HG03342 (cell line): ENCODE results near the gene PARP8.

Source experiments
- ATAC-seq: cut with Tn5 transposase; IDR thresholded peaks from one replicate; pipeline ENCODE4 v1.9.1; 2021; ENCODE audit warnings: mild to moderate bottlenecking, moderate library complexity; ENCODE audit not compliant: unreplicated experiment

PARP8 gene

DNA sequence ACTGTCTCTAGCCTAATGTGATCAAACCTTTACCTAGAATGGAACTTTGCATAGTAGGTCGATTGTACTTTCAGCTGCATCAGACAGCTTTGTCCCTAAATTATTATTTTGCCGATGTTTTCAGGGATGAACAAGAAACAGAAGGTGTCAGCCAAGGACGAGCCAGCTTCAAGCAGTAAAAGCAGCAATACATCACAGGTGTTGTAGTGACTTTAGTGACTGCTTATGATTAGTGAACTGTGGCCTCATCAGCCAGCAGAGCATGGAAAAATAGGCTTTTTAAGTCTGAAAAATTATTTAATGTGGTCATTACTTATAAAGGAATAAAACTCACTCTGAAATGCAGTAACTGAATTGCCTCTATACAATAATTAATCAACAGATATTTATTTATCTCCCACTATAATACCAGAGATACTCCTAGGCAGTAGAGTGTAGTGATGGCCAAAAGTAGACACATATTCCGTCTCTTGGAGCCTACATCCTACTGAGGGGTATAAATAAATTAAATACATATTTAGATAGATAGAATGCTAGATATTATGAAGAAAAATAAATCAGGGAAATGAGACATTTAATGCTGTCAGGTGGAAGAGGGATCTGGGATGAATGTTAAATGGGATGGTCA is 166.3 kb downstream of the PARP8 start:
- no peak for ATAC-seq

GRCh38 chr5:50836356-50836755 is 169.9 kb downstream of the PARP8 start:
- ATAC-seq = no peak

- no peak for ATAC-seq
Measured at GRCh38 chr5:50839472-50839871, 173.0 kb downstream of the PARP8 start.

DNA sequence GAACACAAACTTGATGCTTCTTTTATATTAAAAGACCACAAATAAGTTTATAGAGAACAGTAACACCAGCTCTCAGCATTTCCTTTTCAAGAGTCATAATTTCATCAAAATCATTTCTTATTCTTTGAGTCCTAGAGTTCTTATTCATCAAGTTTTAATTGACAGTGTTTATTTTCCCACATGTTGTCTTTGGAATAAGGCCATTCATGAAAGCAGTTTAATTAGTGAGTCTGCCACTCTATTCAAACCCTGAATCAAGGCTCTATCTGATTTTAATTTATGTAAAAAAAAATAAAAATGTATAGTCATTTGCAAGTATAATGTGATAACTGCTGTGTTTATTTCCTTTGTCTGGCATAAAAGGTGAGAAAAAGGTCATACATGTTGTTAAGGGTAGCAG is 176.7 kb downstream of the PARP8 start:
- ATAC-seq = no peak

DNA sequence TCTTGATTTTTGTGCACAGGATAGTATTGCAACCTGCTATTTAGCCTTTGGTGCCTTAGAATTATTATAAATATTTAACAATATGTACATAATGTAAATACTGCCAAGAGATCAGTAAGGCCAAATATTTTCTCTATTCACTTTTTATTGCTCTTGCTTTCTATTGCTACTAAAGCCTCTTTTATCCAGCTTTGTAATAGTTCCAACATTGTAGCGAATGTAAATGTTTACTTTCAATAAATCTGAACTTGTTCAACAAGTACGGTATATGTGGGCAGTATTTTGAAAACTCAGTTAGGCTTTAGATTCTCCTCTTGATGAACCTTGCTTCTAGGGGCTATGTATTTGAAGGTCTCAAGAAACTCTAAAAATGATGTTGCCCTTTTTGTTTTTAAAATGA is 179.8 kb downstream of the PARP8 start:
- no peak for ATAC-seq

GRCh38 chr5:50849554-50849953 is 183.1 kb downstream of the PARP8 start:
- ATAC-seq = no peak

- ATAC-seq = peak; percentile 67
Measured at GRCh38 chr5:50853151-50853550, 186.7 kb downstream of the PARP8 start.

GRCh38 chr5:50854082-50854481 is 187.6 kb downstream of the PARP8 start:
- no peak for ATAC-seq

DNA sequence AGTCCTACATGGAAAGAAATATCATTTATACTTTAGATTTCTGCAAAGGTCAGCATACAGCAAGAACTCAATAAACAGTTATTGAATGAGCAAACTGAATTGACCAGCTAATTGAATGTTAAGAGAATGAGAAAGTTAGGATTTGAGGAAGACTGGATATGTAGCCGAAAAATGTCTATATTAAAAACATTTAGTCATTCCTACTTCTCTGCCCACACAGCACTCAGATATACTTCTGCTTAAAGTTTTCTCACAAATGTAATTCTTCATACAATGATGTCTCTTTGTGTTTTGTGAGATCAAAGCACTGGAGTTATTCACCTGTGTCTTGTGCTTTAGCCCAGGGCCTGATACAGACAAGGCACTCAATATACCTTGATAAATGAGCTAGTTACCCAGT is 188.6 kb downstream of the PARP8 start:
- no peak for ATAC-seq

GRCh38 chr5:50856401-50857119 is 190.1 kb downstream of the PARP8 start:
- peak; percentile 71 for ATAC-seq

- no peak for ATAC-seq
Measured at GRCh38 chr5:50863534-50864170, 197.2 kb downstream of the PARP8 start.

DNA sequence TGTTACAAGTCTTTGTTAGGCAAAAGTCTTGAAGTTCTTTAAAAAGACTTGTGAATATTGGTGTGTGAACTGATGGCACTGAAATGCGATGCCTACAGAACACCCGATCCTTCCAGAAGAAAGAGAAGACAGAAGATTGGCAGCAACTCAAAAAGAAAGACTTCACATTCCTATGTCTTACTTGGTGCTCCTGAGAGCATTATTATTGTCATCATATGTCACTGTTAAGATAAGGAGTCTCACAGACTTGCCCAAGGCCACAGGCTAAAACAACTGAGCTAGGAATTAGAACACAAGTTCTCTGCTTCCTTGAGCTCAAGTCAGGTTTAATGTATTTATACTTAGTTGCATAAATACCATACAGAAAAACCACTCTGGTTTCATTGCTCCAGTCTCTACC is 198.0 kb downstream of the PARP8 start:
- no peak for ATAC-seq

DNA sequence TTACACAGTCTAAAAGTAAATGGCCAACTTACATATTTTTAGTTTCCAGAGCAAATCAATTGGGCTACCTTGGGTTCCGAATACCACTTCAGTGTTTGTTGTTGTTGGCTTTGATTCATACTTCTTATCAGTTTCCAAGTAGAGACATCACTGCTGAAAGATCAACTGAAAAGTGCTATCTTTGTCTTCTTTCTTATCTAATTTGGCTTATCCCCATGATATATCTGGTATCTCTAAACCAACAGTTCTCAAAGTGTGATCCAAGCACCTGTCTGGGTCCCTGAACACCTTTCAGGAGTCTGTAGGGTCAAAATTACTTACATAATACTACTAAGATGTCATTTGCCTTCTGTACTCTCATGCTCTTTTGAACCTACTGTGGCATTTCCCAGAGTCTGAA is 200.0 kb downstream of the PARP8 start:
- no peak for ATAC-seq

DNA sequence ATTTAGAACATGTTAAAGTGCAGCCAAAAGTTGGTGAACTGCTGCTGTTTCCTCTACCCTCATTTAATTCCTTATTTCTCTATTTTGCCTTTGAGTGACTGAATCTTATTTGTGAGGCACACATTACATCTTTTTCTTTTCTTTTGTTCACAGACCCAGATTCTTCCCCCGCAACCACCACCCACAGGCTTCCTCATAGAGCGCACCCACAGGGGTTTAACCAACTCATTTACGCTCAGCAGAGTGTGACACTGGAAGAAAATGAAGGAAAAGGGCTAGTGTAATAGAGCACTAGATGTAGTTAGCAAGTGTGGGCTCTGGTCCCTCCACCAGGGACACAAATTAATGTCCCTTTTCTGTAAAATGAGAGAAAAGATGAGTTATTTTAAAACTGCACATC is 200.7 kb downstream of the PARP8 start:
- no peak for ATAC-seq

- no peak for ATAC-seq
Measured at GRCh38 chr5:50873595-50874277, 207.3 kb downstream of the PARP8 start.

DNA sequence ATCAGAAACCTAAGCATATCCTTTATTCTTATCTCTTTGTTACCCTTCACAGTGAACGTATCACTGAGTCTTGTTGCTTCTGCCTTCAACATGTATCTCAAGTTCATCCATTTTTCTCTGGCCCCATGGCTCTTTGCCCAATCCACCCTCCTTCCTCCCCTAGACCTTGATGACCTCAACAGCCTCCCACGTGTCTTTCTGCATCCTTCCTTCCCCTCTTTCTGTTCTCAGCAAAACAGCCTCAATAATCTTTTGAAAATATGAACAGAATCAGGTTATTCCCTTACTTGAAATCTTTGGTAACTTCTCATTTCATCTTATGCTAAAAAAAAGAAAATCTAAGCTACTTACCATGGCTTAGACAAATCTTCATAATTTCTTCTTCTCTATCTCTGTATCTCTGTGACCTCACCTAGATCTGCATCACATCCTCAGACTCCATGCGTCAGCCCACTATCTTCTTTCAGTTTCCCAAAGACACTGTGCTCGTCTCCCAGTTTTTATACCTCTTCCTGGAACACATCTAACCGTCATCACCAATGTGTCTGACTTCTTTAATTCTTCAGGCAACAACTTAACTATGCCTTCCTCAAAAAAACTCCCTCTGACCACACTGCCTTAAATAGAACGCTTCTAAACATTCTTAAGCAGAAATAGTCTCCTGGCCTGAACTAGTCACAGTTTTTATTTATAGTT is 208.0 kb downstream of the PARP8 start:
- no peak for ATAC-seq

- ATAC-seq = no peak
Measured at GRCh38 chr5:50875002-50875344, 208.5 kb downstream of the PARP8 start.

DNA sequence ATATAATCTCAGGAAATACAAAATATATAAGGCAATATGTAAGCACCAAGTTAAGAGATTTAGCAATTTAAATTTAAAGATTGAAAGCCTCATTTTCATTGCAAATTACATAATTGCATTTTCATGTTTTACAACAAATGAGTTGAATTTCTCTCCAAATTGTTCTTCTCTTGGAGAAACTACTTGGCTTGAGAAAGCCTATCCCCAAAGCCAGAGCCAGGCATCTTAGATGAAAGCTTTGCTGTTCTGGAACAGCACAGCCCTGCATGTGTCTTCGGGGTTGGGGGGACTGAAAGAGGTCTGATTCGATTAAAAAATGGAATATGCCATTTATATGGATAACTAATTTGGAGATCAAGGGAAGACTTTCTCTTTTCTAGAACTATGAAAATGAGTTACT is 212.0 kb downstream of the PARP8 start:
- no peak for ATAC-seq

DNA sequence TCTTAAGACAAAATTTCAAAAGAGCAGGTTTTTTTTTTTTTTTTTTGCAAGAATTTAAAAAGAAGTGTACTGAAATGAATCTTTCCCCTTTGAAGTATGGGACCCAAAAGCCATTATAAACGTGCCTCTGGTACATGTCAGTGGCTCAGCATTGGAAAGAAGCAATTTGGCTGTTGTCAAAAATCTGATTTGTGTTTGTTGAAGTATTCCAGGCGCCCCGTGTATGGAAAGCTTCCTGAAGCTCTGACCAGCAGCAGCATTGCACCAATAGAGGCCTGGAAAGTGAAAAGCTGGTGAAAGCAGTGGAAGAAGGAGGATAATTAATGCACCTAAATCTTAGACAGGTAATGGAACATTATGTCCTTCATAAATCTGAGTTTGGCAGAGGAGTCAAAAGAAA is 215.0 kb downstream of the PARP8 start:
- ATAC-seq = no peak

DNA sequence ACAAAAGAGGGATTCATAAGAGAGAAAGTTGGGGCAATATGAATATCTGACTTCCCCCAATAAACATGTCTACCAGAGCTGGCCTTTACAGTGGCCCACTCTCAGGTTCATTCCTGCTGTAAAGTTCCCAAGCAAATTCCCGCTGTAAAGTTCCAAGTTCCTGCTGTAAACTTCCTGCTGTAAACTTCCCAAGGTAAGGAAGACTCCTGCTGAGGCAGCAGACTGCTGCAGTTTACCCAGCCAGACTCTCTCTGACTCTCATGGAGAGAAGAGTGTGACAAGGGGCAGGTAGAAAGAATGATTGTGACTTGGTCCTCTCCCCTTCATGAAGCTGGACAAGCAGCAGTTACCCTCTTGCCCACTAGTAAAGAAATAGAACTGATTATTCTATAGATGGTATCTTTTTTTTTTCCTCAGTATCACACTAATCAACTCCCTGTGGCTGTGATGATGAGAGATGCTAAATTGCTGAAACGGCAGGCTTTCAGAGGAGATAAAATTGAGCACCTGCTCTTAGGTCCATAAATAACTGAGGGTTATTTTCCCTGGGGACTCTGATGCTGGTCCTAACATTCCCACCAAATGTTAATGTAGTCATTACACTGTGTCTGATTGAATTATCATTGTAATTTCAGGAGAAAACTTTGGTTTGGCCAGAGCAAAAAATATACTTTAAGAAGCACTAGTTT is 220.4 kb downstream of the PARP8 start:
- no peak for ATAC-seq
